H1 (cell line): ENCODE results near the gene ARPC2. TPM values are rescaled to one million over a fixed set of nuclear protein-coding genes. Genes with fewer than 3 reads are reported as not detected.

ENCODE experiments used
- CTCF ChIA-PET: fragments of 300-600 bp; sonication (Branson Sonifier 250); formaldehyde crosslinking; loops from one replicate; lab custom pipeline; 2021; ENCODE audit not compliant: partially characterized antibody; lab: Charles Lee
- POLR2A ChIA-PET: fragments of 300-600 bp; sonication (Branson Sonifier 250); formaldehyde crosslinking; loops from one replicate; lab custom pipeline; 2021; ENCODE audit warnings: inconsistent platforms; ENCODE audit not compliant: partially characterized antibody; lab: Charles Lee
- DNase-seq, 2 experiments: peaks; one replicate each; pipeline versions ENCODE4 v3.0.0 to v3.0.0-alpha.2; 2010 to 2022; ENCODE audit warnings: low spot score in 2 of 2, low read depth in 1 of 2, mixed read lengths in 1 of 2
- FAIRE-seq: peaks from 2 replicates; lab custom pipeline; 2011; peaks lifted over from hg19 to GRCh38; lab: Jason Lieb, UNC
- H2AFZ ChIP-seq: 2 replicates; pipeline ENCODE4 v1.8.1; 2012; ENCODE audit warnings: low read length, inconsistent platforms
- H2AK5ac ChIP-seq: 2 replicates; pipeline ENCODE4 v1.6.1; 2013; ENCODE audit warnings: low read depth, low read length
- H2BK120ac ChIP-seq: replicated peaks from 2 replicates; pipeline ENCODE3; 2013; ENCODE audit warnings: low read depth, low read length, inconsistent platforms
- H2BK12ac ChIP-seq: 2 replicates; pipeline ENCODE4 v1.6.1; 2013; ENCODE audit warnings: low read depth, low read length
- H2BK15ac ChIP-seq: 2 replicates; pipeline ENCODE4 v1.6.1; 2013; ENCODE audit warnings: low read length
- H2BK20ac ChIP-seq: 2 replicates; pipeline ENCODE4 v1.6.1; 2013; ENCODE audit warnings: low read length
- H2BK5ac ChIP-seq: 2 replicates; pipeline ENCODE4 v1.6.1; 2013; ENCODE audit warnings: low read depth, low read length
- H3K14ac ChIP-seq: 2 replicates; pipeline ENCODE4 v1.6.1; 2013; ENCODE audit warnings: inconsistent platforms; ENCODE audit not compliant: insufficient read length
- H3K18ac ChIP-seq: 2 replicates; pipeline ENCODE4 v1.6.1; 2013; ENCODE audit warnings: low read length; ENCODE audit errors: extremely low read depth
- H3K23ac ChIP-seq: 2 replicates; pipeline ENCODE4 v1.6.1; 2013; ENCODE audit warnings: inconsistent platforms; ENCODE audit not compliant: insufficient read length
- H3K23me2 ChIP-seq: 2 replicates; pipeline ENCODE4 v1.6.1; 2013; ENCODE audit warnings: low read depth, low read length
- H3K27ac ChIP-seq: 2 replicates; pipeline ENCODE4 v1.6.1; 2011; ENCODE audit warnings: low read depth, low read length, inconsistent platforms
- H3K27me3 ChIP-seq, 4 experiments: replicated peaks in 1 of 4; 1 replicate in 1 of 4; 2 replicates in 3 of 4; pipeline versions ENCODE4 v1.6.1 to v1.8.1; 2011 to 2013; ENCODE audit warnings: low read length in 3 of 4, mild to moderate bottlenecking in 3 of 4, inconsistent platforms in 2 of 4, mixed read lengths in 2 of 4, moderate library complexity in 1 of 4; ENCODE audit not compliant: control insufficient read depth in 3 of 4, insufficient read depth in 3 of 4; ENCODE audit errors: extremely low read depth in 1 of 4
- H3K36me3 ChIP-seq, 4 experiments: 2 replicates each; pipeline versions ENCODE4 v1.6.1 to v1.8.1; 2011 to 2013; ENCODE audit warnings: mild to moderate bottlenecking in 4 of 4, low read length in 3 of 4, moderate library complexity in 2 of 4, control low read depth in 1 of 4, inconsistent platforms in 1 of 4; ENCODE audit not compliant: insufficient read depth in 4 of 4, control insufficient read depth in 2 of 4
- H3K4ac ChIP-seq: replicated peaks from 2 replicates; pipeline ENCODE3; 2013; ENCODE audit warnings: low read length, low read depth, mixed read lengths, inconsistent platforms; ENCODE audit not compliant: insufficient read length
- H3K4me1 ChIP-seq, 4 experiments: replicated peaks in 1 of 4; 1 replicate in 1 of 4; 2 replicates in 3 of 4; pipeline versions ENCODE4 v1.6.1 to v1.8.1; 2011 to 2013; ENCODE audit warnings: low read length in 3 of 4, inconsistent platforms in 2 of 4, mixed read lengths in 1 of 4; ENCODE audit not compliant: insufficient read depth in 4 of 4, control insufficient read depth in 3 of 4
- H3K4me2 ChIP-seq, 2 experiments: 2 replicates each; pipeline versions ENCODE4 v1.6.1 to v1.8.1; 2011 to 2013; ENCODE audit warnings: low read depth in 2 of 2, low read length in 2 of 2, control low read depth in 1 of 2, inconsistent platforms in 1 of 2, mild to moderate bottlenecking in 1 of 2; ENCODE audit not compliant: insufficient read depth in 1 of 2
- H3K4me3 ChIP-seq, 4 experiments: fragments of 200-600, 300-600 bp in 1 of 4; sonication (generic), shearing (Covaris generic), sonication (Bioruptor Twin) in 1 of 4; 2 replicates each; pipeline versions ENCODE4 v1.5.1 to v1.8.1; 2011 to 2016; ENCODE audit warnings: low read length in 4 of 4, low read depth in 3 of 4, control low read depth in 2 of 4, inconsistent platforms in 2 of 4, mild to moderate bottlenecking in 2 of 4, mixed read lengths in 1 of 4, moderate library complexity in 1 of 4; ENCODE audit not compliant: insufficient read depth in 2 of 4; ENCODE audit errors: extremely low read depth in 1 of 4
- H3K56ac ChIP-seq: replicated peaks from 2 replicates; pipeline ENCODE3; 2013; ENCODE audit warnings: low read depth, mild to moderate bottlenecking, mixed read lengths, low read length, inconsistent platforms; ENCODE audit not compliant: insufficient read length
- H3K79me1 ChIP-seq: 2 replicates; pipeline ENCODE4 v1.6.1; 2013; ENCODE audit warnings: low read depth, low read length, control low read depth
- H3K79me2 ChIP-seq, 2 experiments: 2 replicates each; pipeline versions ENCODE4 v1.6.1 to v1.8.1; 2012 to 2013; ENCODE audit warnings: low read length in 2 of 2, mild to moderate bottlenecking in 2 of 2, inconsistent platforms in 1 of 2; ENCODE audit not compliant: insufficient read depth in 2 of 2, control insufficient read depth in 1 of 2
- H3K9ac ChIP-seq, 4 experiments: replicated peaks in 1 of 4; 1 replicate in 1 of 4; 2 replicates in 3 of 4; pipeline versions ENCODE4 v1.6.1 to v1.8.1; 2011 to 2013; ENCODE audit warnings: low read depth in 3 of 4, low read length in 3 of 4, control low read depth in 2 of 4, mild to moderate bottlenecking in 2 of 4, moderate library complexity in 2 of 4, inconsistent platforms in 1 of 4; ENCODE audit errors: extremely low read depth in 1 of 4
- H3K9me3 ChIP-seq, 2 experiments: 2 replicates each; pipeline versions ENCODE4 v1.6.1 to v1.8.1; 2012 to 2013; ENCODE audit warnings: mild to moderate bottlenecking in 2 of 2, moderate library complexity in 2 of 2, control low read depth in 1 of 2, inconsistent platforms in 1 of 2, low read depth in 1 of 2, low read length in 1 of 2, mixed read lengths in 1 of 2; ENCODE audit not compliant: insufficient read depth in 2 of 2
- H4K20me1 ChIP-seq, 2 experiments: replicated peaks in 1 of 2; 2 replicates each; pipeline versions ENCODE3 to v1.8.1; 2011 to 2013; ENCODE audit warnings: inconsistent platforms in 2 of 2, low read length in 2 of 2, mild to moderate bottlenecking in 1 of 2; ENCODE audit not compliant: insufficient read depth in 2 of 2, control insufficient read depth in 1 of 2
- H4K5ac ChIP-seq: 2 replicates; pipeline ENCODE4 v1.6.1; 2013; ENCODE audit warnings: low read length, low read depth, mixed read lengths, inconsistent platforms; ENCODE audit not compliant: insufficient read length
- H4K8ac ChIP-seq: 2 replicates; pipeline ENCODE4 v1.8.0; 2013; ENCODE audit warnings: mild to moderate bottlenecking, moderate library complexity, low read length, inconsistent platforms; ENCODE audit not compliant: insufficient read depth; ENCODE audit errors: extremely low read depth
- H4K91ac ChIP-seq: replicated peaks from 2 replicates; pipeline ENCODE3; 2013; ENCODE audit warnings: low read length, mixed read lengths, inconsistent platforms; ENCODE audit not compliant: insufficient read length
- BACH1 ChIP-seq: IDR thresholded peaks from 2 replicates; pipeline ENCODE4 v1.6.1; 2012; ENCODE audit warnings: low read length, improper control_type of control experiment
- BRCA1 ChIP-seq: IDR thresholded peaks from 2 replicates; pipeline ENCODE4 v1.6.1; 2012; ENCODE audit warnings: low read depth, low read length, improper control_type of control experiment
- GTF2F1 ChIP-seq: IDR thresholded peaks from 2 replicates; pipeline ENCODE4 v1.6.1; 2012; ENCODE audit warnings: low read depth, low read length, improper control_type of control experiment, borderline replicate concordance
- HDAC2 ChIP-seq, 2 experiments: fragments of 300-600 bp in 1 of 2; sonication (generic) in 1 of 2; IDR thresholded peaks; 2 replicates each; pipeline ENCODE4 v1.6.1; 2011 to 2012; ENCODE audit warnings: low read depth in 2 of 2, low read length in 2 of 2, mild to moderate bottlenecking in 2 of 2, moderate library complexity in 2 of 2, borderline replicate concordance in 1 of 2, inconsistent platforms in 1 of 2
- RXRA ChIP-seq: IDR thresholded peaks from 2 replicates; pipeline ENCODE4 v1.6.1; 2011; ENCODE audit warnings: low read depth, mild to moderate bottlenecking, low read length, moderate library complexity; ENCODE audit not compliant: insufficient read depth
- SP2 ChIP-seq: IDR thresholded peaks from 2 replicates; pipeline ENCODE4 v1.6.1; 2012; ENCODE audit warnings: mild to moderate bottlenecking, low read length, inconsistent platforms
- WGBS, 2 experiments: shearing (Covaris generic) in 1 of 2; methylation state at CpG; one replicate each; pipeline versions ENCODE4 v1.1.6 to v1.1.7; 2013 to 2015; ENCODE audit warnings: low lambda C conversion rate in 2 of 2, mixed read lengths in 2 of 2, inconsistent platforms in 1 of 2, low coverage in 1 of 2, missing lambda C conversion rate in 1 of 2; ENCODE audit not compliant: insufficient replicate concordance in 2 of 2, insufficient coverage in 1 of 2, insufficient read length in 1 of 2; ENCODE audit errors: extremely low coverage in 1 of 2, missing lambda C conversion rate in 1 of 2; 5-methylcytosine and 5-hydroxymethylcytosine counted together
- polyA plus RNA-seq, 7 experiments: library from polyadenylated mRNA; depleted of rRNA in 3 of 7; stranded (reverse) in 5 of 7; unstranded in 2 of 7; fragments of >200 nt in 5 of 7; fragments of 200-250 nt in 2 of 7; gene quantifications; 1 replicate in 5 of 7; 2 replicates in 1 of 7; 4 replicates in 1 of 7; pipeline versions ENCODE4 v1.2.1 to v1.2.3, GENCODE V29; 2011 to 2013; ENCODE audit warnings: missing spikeins in 2 of 7, mixed read lengths in 2 of 7
- total RNA-seq: library from RNA; stranded (reverse); fragmentation: NEBNext Ultra II Directional; extraction: Animal tissue kit (Norgen Biotek cat#: 25700); gene quantifications from 2 replicates; pipeline ENCODE4 v1.2.1, GENCODE V29; 2021

The ARPC2 gene
- total and polyA plus RNA-seq, 2 of the 8 experiments (the other 6 are each of a cell fraction or from before 2014, with no cell fraction given), result 174 to 195 TPM

GRCh38 chr2:218262237-218262600, 45.2 kb downstream of the ARPC2 start:
- DNase-seq, result no peak
- no peak overlapping the region for H2BK15ac ChIP-seq
- H3K4me3 ChIP-seq, result no peak overlapping the region
- H3K36me3 ChIP-seq, result peaks cover 15 to 35% (median 20%) of the 10 kb centered on the region in 4 experiments; a peak in 7 of 8 replicates
- H3K79me2 ChIP-seq, result no peaks in the 10 kb centered on the region
- peaks cover 0 to 14% of the 10 kb centered on the region in 2 experiments for H4K20me1 ChIP-seq
- no peak for FAIRE-seq
- no peak overlapping the region for H2BK20ac ChIP-seq
- H3K18ac ChIP-seq, result no peak overlapping the region
- H4K5ac ChIP-seq, result no peak overlapping the region
- H3K27me3 ChIP-seq, result no peaks in the 10 kb centered on the region
- H2AFZ ChIP-seq, result no peak overlapping the region
- H3K79me1 ChIP-seq, result no peaks in the 10 kb centered on the region; the same call in 1 of the 2 replicates
- H3K23me2 ChIP-seq, result no peaks in the 10 kb centered on the region
- H2AK5ac ChIP-seq, result no peak overlapping the region
- no peaks in the 10 kb centered on the region for H3K9me3 ChIP-seq
- H3K14ac ChIP-seq, result no peak overlapping the region
- POLR2A ChIA-PET, result interaction anchor here (0.9 to 3.7 kb wide), 4 partner anchors 9 to 306 kb away, joined by 3 to 29 read pairs (median 5); partner anchors contain the start of genes AAMP, PNKD and USP37
- H3K4me2 ChIP-seq, result no peak overlapping the region
- H3K27ac ChIP-seq, result no peak overlapping the region
- H2BK12ac ChIP-seq, result no peak overlapping the region
- H4K91ac ChIP-seq, result no peak overlapping the region
- H4K8ac ChIP-seq, result no peak overlapping the region
- no peak overlapping the region for H2BK120ac ChIP-seq
- no peak overlapping the region; the same call in 1 of the 2 replicates for H2BK5ac ChIP-seq
- 93% methylated on average over 6 of the region's 6 CpGs; no CpG with 5 or more reads in 1 of the 2 experiments for WGBS, 2 experiments
- no peak overlapping the region for H3K56ac ChIP-seq
- no peak overlapping the region for H3K4ac ChIP-seq
- TF ChIP-seq SP2, result no peak
- no peak for TF ChIP-seq GTF2F1
- no peak for TF ChIP-seq BRCA1
- no peak for TF ChIP-seq BACH1
- TF ChIP-seq RXRA, result no peak
- no peak for TF ChIP-seq HDAC2 (IDR thresholded peaks at IDR 0.05; ENCODE audit: borderline replicate concordance in 1 of 2, low read depth in 2 of 2, low read length in 2 of 2)
- TF ChIP-seq, all 59 proteins: peak for 0
- Histone ChIP-seq H3K4me1 (peaks cover 3 to 22% (median 15%) of the 10 kb centered on the region in 4 experiments), H3K23ac (no peak overlapping the region), H3K9ac (no peak overlapping the region)
- CTCF ChIA-PET, result interaction anchor here (0.6 to 9.0 kb wide), 3 partner anchors 11 to 188 kb away, joined by 3 to 81 read pairs (median 4); partner anchors contain the start of genes AAMP and PNKD
